Endothelial cell of umbilical vein (primary cell): ENCODE measurements around the gene FBXO10. TPM values are rescaled to one million over a fixed set of nuclear protein-coding genes. Genes with fewer than 3 reads are reported as not detected.

ENCODE experiments used
- BruUV-seq: library from RNA; stranded (reverse); fragments of 400-500 nt; replicated peaks from 2 replicates; lab custom pipeline; 2021; lab: Mats Ljungman, UMichigan
- CTCF ChIA-PET: fragments of 300-600, 350-600 bp; sonication (Branson Sonifier 250); formaldehyde crosslinking; loops from one replicate; lab custom pipeline; 2021; ENCODE audit warnings: antibody characterized with exemption, inconsistent platforms; lab: Charles Lee
- POLR2A ChIA-PET: fragments of 300-600, 350-600 bp; sonication (Branson Sonifier 250); formaldehyde crosslinking; loops from one replicate; lab custom pipeline; 2021; ENCODE audit warnings: antibody characterized with exemption, inconsistent platforms; lab: Charles Lee
- DNase-seq: peaks from one replicate; pipeline ENCODE4 v3.0.0-alpha.2; 2011; ENCODE audit warnings: low read depth, low spot score
- FAIRE-seq: peaks from 2 replicates; lab custom pipeline; 2011; peaks lifted over from hg19 to GRCh38; lab: Jason Lieb, UNC
- H2AFZ ChIP-seq: 2 replicates; pipeline ENCODE4 v1.6.0; 2012; ENCODE audit warnings: low read depth, low read length, control low read depth, inconsistent platforms
- H3K27ac ChIP-seq: 2 replicates; pipeline ENCODE4 v1.5.1; 2011; ENCODE audit warnings: low read depth, mild to moderate bottlenecking, control low read depth, low read length, moderate library complexity; ENCODE audit not compliant: insufficient read depth
- H3K27me3 ChIP-seq, 2 experiments: 2 replicates each; pipeline versions ENCODE4 v1.6.0 to v1.6.1; 2011; ENCODE audit warnings: low read length in 2 of 2, mixed read lengths in 1 of 2; ENCODE audit not compliant: control insufficient read depth in 2 of 2, insufficient read depth in 2 of 2
- H3K36me3 ChIP-seq, 2 experiments: 2 replicates in 1 of 2; 3 replicates in 1 of 2; pipeline ENCODE4 v1.5.1; 2011; ENCODE audit warnings: low read length in 2 of 2, mild to moderate bottlenecking in 1 of 2, moderate library complexity in 1 of 2; ENCODE audit not compliant: control insufficient read depth in 2 of 2, insufficient read depth in 2 of 2; ENCODE audit errors: extremely low read depth in 1 of 2
- H3K4me1 ChIP-seq: 3 replicates; pipeline ENCODE4 v1.5.1; 2011; ENCODE audit warnings: mild to moderate bottlenecking, low read length; ENCODE audit not compliant: control insufficient read depth, insufficient read depth; ENCODE audit errors: extremely low read depth
- H3K4me2 ChIP-seq: 2 replicates; pipeline ENCODE4 v1.6.1; 2011; ENCODE audit warnings: low read length, control low read depth, mixed read lengths; ENCODE audit not compliant: insufficient read depth
- H3K4me3 ChIP-seq, 3 experiments: fragments of 200-600 bp in 1 of 3; sonication (generic), shearing (Covaris generic) in 1 of 3; replicated peaks in 1 of 3; 2 replicates each; pipeline ENCODE4 v1.5.1; 2011 to 2016; ENCODE audit warnings: control low read depth in 3 of 3, low read length in 3 of 3, mild to moderate bottlenecking in 2 of 3, inconsistent platforms in 1 of 3, low read depth in 1 of 3, moderate library complexity in 1 of 3; ENCODE audit not compliant: insufficient read depth in 1 of 3
- H3K79me2 ChIP-seq: 2 replicates; pipeline ENCODE4 v1.6.0; 2012; ENCODE audit warnings: low read length, inconsistent platforms; ENCODE audit not compliant: control insufficient read depth, insufficient read depth
- H3K9ac ChIP-seq: replicated peaks from 2 replicates; pipeline ENCODE3; 2011; ENCODE audit warnings: low read length, control low read depth; ENCODE audit not compliant: insufficient read depth; ENCODE audit errors: extremely low read depth
- H3K9me1 ChIP-seq: replicated peaks from 3 replicates; pipeline ENCODE4 v1.6.0; 2011; ENCODE audit warnings: mild to moderate bottlenecking, low read length; ENCODE audit not compliant: control insufficient read depth, insufficient read depth; ENCODE audit errors: extremely low read depth
- H3K9me3 ChIP-seq: replicated peaks from 2 replicates; pipeline ENCODE4 v1.5.1; 2012; ENCODE audit warnings: low read length, inconsistent platforms; ENCODE audit not compliant: control insufficient read depth, insufficient read depth
- H4K20me1 ChIP-seq: replicated peaks from 2 replicates; pipeline ENCODE3; 2011; ENCODE audit warnings: mild to moderate bottlenecking, low read length; ENCODE audit not compliant: control insufficient read depth, insufficient read depth; ENCODE audit errors: extremely low read depth
- CTCF ChIP-seq, 2 donors: IDR thresholded peaks; 1 replicate in 1 of 2; 2 replicates in 1 of 2; pipeline ENCODE4 v1.5.1; 2011; ENCODE audit warnings: low read length in 2 of 2, mild to moderate bottlenecking in 2 of 2, moderate library complexity in 2 of 2, control low read depth in 1 of 2, inconsistent platforms in 1 of 2, low read depth in 1 of 2; ENCODE audit not compliant: insufficient read depth in 1 of 2; ENCODE audit errors: extremely low read depth in 1 of 2
- JUN ChIP-seq: IDR thresholded peaks from 2 replicates; pipeline ENCODE4 v1.6.1; 2011; ENCODE audit warnings: borderline replicate concordance, low read depth; ENCODE audit not compliant: insufficient read length, insufficient read depth
- POLR2A ChIP-seq: IDR thresholded peaks from 2 replicates; pipeline ENCODE4 v1.6.1; 2012; ENCODE audit warnings: low read depth, mild to moderate bottlenecking, control low read depth, low read length
- dilution Hi-C: fragments of 300-500 bp; cut with MboI; formaldehyde crosslinking; loops from one replicate; pipeline ENCODE4 v1.15.0; 2019; ENCODE audit warnings: low sequenced_read_pairs; ENCODE audit not compliant: extremely low pct_ligation_motif_present
- intact Hi-C: fragments of 100-400 bp; cut with micrococcal nuclease; formaldehyde crosslinking; loops from one replicate; pipeline ENCODE4 v1.10.0; 2022
- polyA plus RNA-seq, 4 experiments: library from polyadenylated mRNA; depleted of rRNA in 3 of 4; stranded (reverse) in 3 of 4; unstranded in 1 of 4; fragments of >200 nt; gene quantifications; 2 replicates each; pipeline versions ENCODE4 v1.2.1 to v1.2.3, GENCODE V29; 2011 to 2012; ENCODE audit warnings: missing spikeins in 1 of 4
- total RNA-seq: library from RNA; stranded (reverse); gene quantifications from 2 replicates; pipeline ENCODE4 v1.2.3, GENCODE V29; 2021

Gene FBXO10
- total and polyA plus RNA-seq, 2 donors (not counting 3 experiments of a cell fraction or from before 2014, with no cell fraction given): 11.8 to 14.4 TPM

- TSS peak; percentile 91 for BruUV-seq
- ChIA-PET POLR2A (interaction anchor here (0.7 to 2.2 kb wide), 2 partner anchors 19 to 20 kb away, joined by 4 to 9 read pairs; partner anchors contain the start of gene POLR1E), CTCF (interaction anchor here (0.6 to 1.1 kb wide), 5 partner anchors 16 to 470 kb away, joined by 3 to 4 read pairs (median 3); no protein-coding TSS in a partner anchor)
- peaks cover 33% of the 10 kb centered on the region for H3K79me2 ChIP-seq
- peak overlapping the region; percentile 71 for H3K4me2 ChIP-seq
- peak; percentile 67 for DNase-seq
- peak overlapping the region; percentile 25 to 67 (median 53) for H3K4me3 ChIP-seq
- H3K4me1 ChIP-seq: peaks cover 17% of the 10 kb centered on the region
- peak overlapping the region; percentile 69 for H3K27ac ChIP-seq
- H3K27me3 ChIP-seq: no peaks in the 10 kb centered on the region
- dilution Hi-C loops (no loop called here), intact Hi-C loops (no loop called here)
- no peaks in the 10 kb centered on the region for H3K9me3 ChIP-seq
- peak overlapping the region; percentile 58 for H2AFZ ChIP-seq
- H3K9me1 ChIP-seq: no peaks in the 10 kb centered on the region
- peak overlapping the region; percentile 81 for H3K9ac ChIP-seq
- H3K36me3 ChIP-seq: no peaks in the 10 kb centered on the region
- no peaks in the 10 kb centered on the region for H4K20me1 ChIP-seq
- TF ChIP-seq POLR2A: no peak
- no peak for TF ChIP-seq CTCF (IDR thresholded peaks at IDR 0.05; ENCODE audit: extremely low read depth in 1 of 2, insufficient read depth in 1 of 2, low read depth in 1 of 2, low read length in 2 of 2)
- TF ChIP-seq JUN: no peak
- FAIRE-seq: peak; percentile 56
Measured at GRCh38 chr9:37466037-37466709, 110.0 kb downstream of the FBXO10 start.
